Inflammatory macrophage treated with lipopolysaccharide for 4 hours (primary cell): ENCODE results near the gene HTATSF1.

Experiments
- DNase-seq: peaks from one replicate; pipeline ENCODE4 v3.0.0-alpha.2; 2020

Gene HTATSF1

GRCh38 chrX:136496764-136497555, 432 bp upstream of the HTATSF1 start:
- DNase-seq: peak; percentile 85

GRCh38 chrX:136519069-136519468, 21.7 kb downstream of the HTATSF1 start:
- no peak for DNase-seq

GRCh38 chrX:136523770-136524169, 26.4 kb downstream of the HTATSF1 start:
- no peak for DNase-seq

GRCh38 chrX:136525738-136526606, 28.6 kb downstream of the HTATSF1 start:
- DNase-seq: no peak

- DNase-seq: no peak
Measured at GRCh38 chrX:136528645-136529315, 31.4 kb downstream of the HTATSF1 start.

- DNase-seq: no peak
Measured at GRCh38 chrX:136529795-136530194, 32.4 kb downstream of the HTATSF1 start.

GRCh38 chrX:136531951-136532350, 34.6 kb downstream of the HTATSF1 start, which contains the start of gene VGLL1:
Gene VGLL1 (plus strand): TSS chrX:136532215. CDS start chrX:136536021, 3,806 bp downstream.
- no peak for DNase-seq

- no peak for DNase-seq
Measured at GRCh38 chrX:136534131-136534530, 36.7 kb downstream of the HTATSF1 start.

- no peak for DNase-seq
Measured at GRCh38 chrX:136538811-136539210, 41.4 kb downstream of the HTATSF1 start.

GRCh38 chrX:136540226-136540625, 42.8 kb downstream of the HTATSF1 start:
- DNase-seq: no peak

GRCh38 chrX:136541294-136541693, 43.9 kb downstream of the HTATSF1 start:
- no peak for DNase-seq

- no peak for DNase-seq
Measured at GRCh38 chrX:136542281-136542680, 44.9 kb downstream of the HTATSF1 start.

- no peak for DNase-seq
Measured at GRCh38 chrX:136546371-136546781, 49.0 kb downstream of the HTATSF1 start.

- no peak for DNase-seq
Measured at GRCh38 chrX:136549226-136549625, 51.8 kb downstream of the HTATSF1 start.

- DNase-seq: no peak
Measured at GRCh38 chrX:136551410-136551809, 54.0 kb downstream of the HTATSF1 start.

GRCh38 chrX:136555694-136556093, 58.3 kb downstream of the HTATSF1 start:
- no peak for DNase-seq
